GM23338 (cell line): ENCODE measurements around the gene CAD. TPM values are rescaled to one million over a fixed set of nuclear protein-coding genes. Genes with fewer than 3 reads are reported as not detected.

Experiments
- ATAC-seq: fragments of 200-7000 bp; cut with Tn5 transposase; 3 replicates; pipeline ENCODE4 v1.9.1; 2020
- DNase-seq: peaks from one replicate; pipeline ENCODE4 v3.0.0-alpha.2; 2015; ENCODE audit warnings: low spot score
- H2AFZ ChIP-seq: fragments of 200-600 bp; sonication (generic); 2 replicates; pipeline ENCODE4 v1.8.0; 2016; ENCODE audit warnings: antibody characterized with exemption, mild to moderate bottlenecking, moderate library complexity
- H3F3A ChIP-seq: fragments of 200-600 bp; sonication (generic); replicated peaks from 2 replicates; pipeline ENCODE4 v1.8.0; 2017; ENCODE audit warnings: antibody characterized with exemption, mixed run types, low read depth
- H3K27ac ChIP-seq: fragments of 200-600 bp; sonication (generic); 2 replicates; pipeline ENCODE4 v1.6.1; 2016; ENCODE audit warnings: low read depth
- H3K27me3 ChIP-seq: fragments of 200-600 bp; sonication (generic); 2 replicates; pipeline ENCODE4 v1.8.0; 2016; ENCODE audit warnings: mild to moderate bottlenecking, mixed run types, moderate library complexity; ENCODE audit not compliant: insufficient read depth
- H3K36me3 ChIP-seq: fragments of 200-600 bp; sonication (generic); 2 replicates; pipeline ENCODE4 v1.8.0; 2016; ENCODE audit warnings: mild to moderate bottlenecking; ENCODE audit not compliant: insufficient read depth
- H3K4me1 ChIP-seq: fragments of 200-600 bp; sonication (generic); 2 replicates; pipeline ENCODE4 v1.8.0; 2016; ENCODE audit warnings: mild to moderate bottlenecking, moderate library complexity; ENCODE audit not compliant: insufficient read depth
- H3K4me2 ChIP-seq: fragments of 200-600 bp; sonication (generic); 2 replicates; pipeline ENCODE4 v1.7.1; 2017; ENCODE audit warnings: mixed run types
- H3K4me3 ChIP-seq: fragments of 200-600 bp; sonication (generic); 2 replicates; pipeline ENCODE4 v1.6.1; 2016; ENCODE audit warnings: mixed run types
- H3K79me2 ChIP-seq: fragments of 200-600 bp; sonication (generic); replicated peaks from 2 replicates; pipeline ENCODE4 v1.8.0; 2017; ENCODE audit warnings: mild to moderate bottlenecking; ENCODE audit not compliant: insufficient read depth
- H3K9me2 ChIP-seq: fragments of 200-600 bp; sonication (generic); 2 replicates; pipeline ENCODE4 v1.8.0; 2017; ENCODE audit not compliant: insufficient read depth
- H4K20me1 ChIP-seq: fragments of 200-600 bp; sonication (generic); replicated peaks from 2 replicates; pipeline ENCODE4 v1.8.0; 2017; ENCODE audit warnings: mild to moderate bottlenecking; ENCODE audit not compliant: insufficient read depth
- H3K27ac Mint-ChIP-seq: 2 replicates; pipeline ENCODE4 v1.8.0; 2020; ENCODE audit warnings: inconsistent platforms, mild to moderate bottlenecking, moderate library complexity, mixed read lengths
- H3K27me3 Mint-ChIP-seq: 3 replicates; pipeline ENCODE4 v1.8.0; 2022; ENCODE audit warnings: low read depth, mild to moderate bottlenecking, moderate library complexity, mixed read lengths, inconsistent platforms; ENCODE audit not compliant: insufficient read depth, poor library complexity
- H3K36me3 Mint-ChIP-seq: 3 replicates; pipeline ENCODE4 v1.8.0; 2021; ENCODE audit warnings: low read depth, mild to moderate bottlenecking, inconsistent platforms, moderate library complexity, mixed read lengths
- H3K4me1 Mint-ChIP-seq: 3 replicates; pipeline ENCODE4 v1.8.0; 2020; ENCODE audit warnings: mild to moderate bottlenecking, inconsistent platforms, mixed read lengths
- H3K4me3 Mint-ChIP-seq: 3 replicates; pipeline ENCODE4 v1.8.0; 2021; ENCODE audit warnings: moderate library complexity, mild to moderate bottlenecking, inconsistent platforms, mixed read lengths
- H3K9me3 Mint-ChIP-seq: 3 replicates; pipeline ENCODE4 v1.8.0; 2020; ENCODE audit warnings: moderate library complexity, mild to moderate bottlenecking, inconsistent platforms, mixed read lengths
- STAT1 ChIP-seq: IDR thresholded peaks from one replicate; pipeline ENCODE4 v1.6.1; 2016; ENCODE audit warnings: antibody characterized with exemption; ENCODE audit not compliant: unreplicated experiment
- ZNF114 ChIP-seq: fragments of 250-450 bp; sonication (Bioruptor Pico); IDR thresholded peaks from 2 replicates; pipeline ENCODE4 v1.5.0; 2020; ENCODE audit warnings: mild to moderate bottlenecking, moderate library complexity
- ZNF331 ChIP-seq: fragments of 250-450 bp; sonication (Bioruptor Pico); IDR thresholded peaks from 2 replicates; pipeline ENCODE4 v1.5.0; 2020; ENCODE audit warnings: low read depth, mild to moderate bottlenecking, moderate library complexity
- polyA plus RNA-seq: library from polyadenylated mRNA; unstranded; fragments of >200 nt; fragmentation: Nextera tagmentation; extraction: Ambion mirVana; gene quantifications from 2 replicates; pipeline ENCODE4 v1.2.1, GENCODE V29; 2016
- total RNA-seq: library from RNA; depleted of rRNA; stranded (reverse); fragments of >200 nt; shearing (Covaris generic); gene quantifications from 2 replicates; pipeline ENCODE4 v1.2.3, GENCODE V29; 2014; rRNA removed
- TF ChIP-seq, protein P1 (sequence below): IDR thresholded peaks from one replicate; pipeline ENCODE4 v1.6.1; 2018; ENCODE audit warnings: antibody characterized with exemption; ENCODE audit not compliant: unreplicated experiment
- TF ChIP-seq, protein P2 (sequence below), 2 experiments: fragments of 200-600 bp in 1 of 2; sonication (generic) in 1 of 2; conservative IDR thresholded peaks; 2 replicates each; pipeline versions ENCODE4 v1.5.1 to v1.6.1; 2016 to 2017; ENCODE audit warnings: antibody characterized with exemption in 2 of 2, low read depth in 2 of 2, mild to moderate bottlenecking in 2 of 2, moderate library complexity in 1 of 2
- TF ChIP-seq, protein P3 (sequence below): IDR thresholded peaks from 2 replicates; pipeline ENCODE4 v1.6.1; 2016; ENCODE audit warnings: antibody characterized with exemption

The CAD gene
- total and polyA plus RNA-seq, 2 experiments from 2014 or later: 38.1 to 147 TPM

DNA sequence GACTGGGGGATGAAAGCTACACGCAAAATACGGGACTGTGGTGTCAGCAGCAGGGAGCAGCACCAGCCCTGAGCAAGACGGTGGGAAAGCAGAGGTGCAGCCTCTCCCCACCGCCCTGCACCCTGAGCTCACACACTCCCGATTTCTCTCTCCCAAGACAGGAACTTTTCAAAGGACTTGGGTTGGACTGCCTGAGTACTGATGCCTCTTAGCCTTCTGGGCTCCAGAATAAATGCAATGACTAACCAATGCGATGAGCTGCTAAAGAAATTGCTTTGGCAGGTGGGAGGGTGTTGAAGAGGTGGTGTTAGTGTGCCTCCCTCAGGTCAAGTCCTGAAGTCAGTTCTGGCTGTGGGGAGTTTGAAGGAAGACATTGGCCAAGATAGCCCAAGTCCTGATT is 74.7 kb downstream of the CAD start:
- Histone ChIP-seq H3K4me2 (no peak overlapping the region), H3K27ac (no peak overlapping the region), H3K27me3 (no peaks in the 10 kb centered on the region), H3K4me3 (no peak overlapping the region), H3K79me2 (no peaks in the 10 kb centered on the region), H2AFZ (peak overlapping the region; percentile 16; the same call in 1 of the 2 replicates), H3K9me2 (no peaks in the 10 kb centered on the region), H4K20me1 (no peaks in the 10 kb centered on the region), H3K36me3 (no peaks in the 10 kb centered on the region), H3K4me1 (peaks cover 8% of the 10 kb centered on the region), H3F3A (peaks cover under 1% of the 10 kb centered on the region; the same call in 1 of the 2 replicates)
- peak overlapping the region; percentile 6; the same call in 1 of the 3 replicates for H3K4me3 Mint-ChIP-seq
- H3K27ac Mint-ChIP-seq: peak overlapping the region; percentile 47; the same call in 1 of the 2 replicates
- no peaks in the 10 kb centered on the region for H3K36me3 Mint-ChIP-seq
- TF ChIP-seq, protein P1, sequence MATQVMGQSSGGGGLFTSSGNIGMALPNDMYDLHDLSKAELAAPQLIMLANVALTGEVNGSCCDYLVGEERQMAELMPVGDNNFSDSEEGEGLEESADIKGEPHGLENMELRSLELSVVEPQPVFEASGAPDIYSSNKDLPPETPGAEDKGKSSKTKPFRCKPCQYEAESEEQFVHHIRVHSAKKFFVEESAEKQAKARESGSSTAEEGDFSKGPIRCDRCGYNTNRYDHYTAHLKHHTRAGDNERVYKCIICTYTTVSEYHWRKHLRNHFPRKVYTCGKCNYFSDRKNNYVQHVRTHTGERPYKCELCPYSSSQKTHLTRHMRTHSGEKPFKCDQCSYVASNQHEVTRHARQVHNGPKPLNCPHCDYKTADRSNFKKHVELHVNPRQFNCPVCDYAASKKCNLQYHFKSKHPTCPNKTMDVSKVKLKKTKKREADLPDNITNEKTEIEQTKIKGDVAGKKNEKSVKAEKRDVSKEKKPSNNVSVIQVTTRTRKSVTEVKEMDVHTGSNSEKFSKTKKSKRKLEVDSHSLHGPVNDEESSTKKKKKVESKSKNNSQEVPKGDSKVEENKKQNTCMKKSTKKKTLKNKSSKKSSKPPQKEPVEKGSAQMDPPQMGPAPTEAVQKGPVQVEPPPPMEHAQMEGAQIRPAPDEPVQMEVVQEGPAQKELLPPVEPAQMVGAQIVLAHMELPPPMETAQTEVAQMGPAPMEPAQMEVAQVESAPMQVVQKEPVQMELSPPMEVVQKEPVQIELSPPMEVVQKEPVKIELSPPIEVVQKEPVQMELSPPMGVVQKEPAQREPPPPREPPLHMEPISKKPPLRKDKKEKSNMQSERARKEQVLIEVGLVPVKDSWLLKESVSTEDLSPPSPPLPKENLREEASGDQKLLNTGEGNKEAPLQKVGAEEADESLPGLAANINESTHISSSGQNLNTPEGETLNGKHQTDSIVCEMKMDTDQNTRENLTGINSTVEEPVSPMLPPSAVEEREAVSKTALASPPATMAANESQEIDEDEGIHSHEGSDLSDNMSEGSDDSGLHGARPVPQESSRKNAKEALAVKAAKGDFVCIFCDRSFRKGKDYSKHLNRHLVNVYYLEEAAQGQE: no peak
- TF ChIP-seq, protein P2, sequence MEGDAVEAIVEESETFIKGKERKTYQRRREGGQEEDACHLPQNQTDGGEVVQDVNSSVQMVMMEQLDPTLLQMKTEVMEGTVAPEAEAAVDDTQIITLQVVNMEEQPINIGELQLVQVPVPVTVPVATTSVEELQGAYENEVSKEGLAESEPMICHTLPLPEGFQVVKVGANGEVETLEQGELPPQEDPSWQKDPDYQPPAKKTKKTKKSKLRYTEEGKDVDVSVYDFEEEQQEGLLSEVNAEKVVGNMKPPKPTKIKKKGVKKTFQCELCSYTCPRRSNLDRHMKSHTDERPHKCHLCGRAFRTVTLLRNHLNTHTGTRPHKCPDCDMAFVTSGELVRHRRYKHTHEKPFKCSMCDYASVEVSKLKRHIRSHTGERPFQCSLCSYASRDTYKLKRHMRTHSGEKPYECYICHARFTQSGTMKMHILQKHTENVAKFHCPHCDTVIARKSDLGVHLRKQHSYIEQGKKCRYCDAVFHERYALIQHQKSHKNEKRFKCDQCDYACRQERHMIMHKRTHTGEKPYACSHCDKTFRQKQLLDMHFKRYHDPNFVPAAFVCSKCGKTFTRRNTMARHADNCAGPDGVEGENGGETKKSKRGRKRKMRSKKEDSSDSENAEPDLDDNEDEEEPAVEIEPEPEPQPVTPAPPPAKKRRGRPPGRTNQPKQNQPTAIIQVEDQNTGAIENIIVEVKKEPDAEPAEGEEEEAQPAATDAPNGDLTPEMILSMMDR (conservative IDR thresholded peaks at IDR 0.05; ENCODE audit: low read depth in 2 of 2): peak; percentile 65 to 86
- TF ChIP-seq ZNF114 (CRISPR knock-in tag) (no peak), ZNF331 (CRISPR knock-in tag) (no peak), STAT1 (no peak)
- TF ChIP-seq, protein P3, sequence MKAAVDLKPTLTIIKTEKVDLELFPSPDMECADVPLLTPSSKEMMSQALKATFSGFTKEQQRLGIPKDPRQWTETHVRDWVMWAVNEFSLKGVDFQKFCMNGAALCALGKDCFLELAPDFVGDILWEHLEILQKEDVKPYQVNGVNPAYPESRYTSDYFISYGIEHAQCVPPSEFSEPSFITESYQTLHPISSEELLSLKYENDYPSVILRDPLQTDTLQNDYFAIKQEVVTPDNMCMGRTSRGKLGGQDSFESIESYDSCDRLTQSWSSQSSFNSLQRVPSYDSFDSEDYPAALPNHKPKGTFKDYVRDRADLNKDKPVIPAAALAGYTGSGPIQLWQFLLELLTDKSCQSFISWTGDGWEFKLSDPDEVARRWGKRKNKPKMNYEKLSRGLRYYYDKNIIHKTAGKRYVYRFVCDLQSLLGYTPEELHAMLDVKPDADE: no peak
- DNase-seq: peak; percentile 77
- peaks cover 15% of the 10 kb centered on the region for H3K4me1 Mint-ChIP-seq
- H3K9me3 Mint-ChIP-seq: no peaks in the 10 kb centered on the region
- H3K27me3 Mint-ChIP-seq: peaks cover 2% of the 10 kb centered on the region
- ATAC-seq: peak; percentile 95

Other genes starting within 250 kb of the CAD start
- 3.7 and 4.5 TPM in 2 replicates for gene MAPRE3, start 246.7 kb upstream of the CAD start, total RNA-seq
- 3.3 and 3.5 TPM in 2 replicates for gene MAPRE3, start 246.7 kb upstream of the CAD start, polyA plus RNA-seq
- 34.2 and 36.5 TPM in 2 replicates for gene TMEM214, start 184.4 kb upstream of the CAD start, total RNA-seq
- 16.2 and 18.4 TPM in 2 replicates for gene TMEM214, start 184.4 kb upstream of the CAD start, polyA plus RNA-seq
- gene AGBL5, start 165.7 kb upstream of the CAD start, total RNA-seq: 31.3 and 32.9 TPM in 2 replicates
- 17.9 and 18.5 TPM in 2 replicates for gene AGBL5, start 165.7 kb upstream of the CAD start, polyA plus RNA-seq
- 155 and 226 TPM in 2 replicates for gene OST4, start 145.7 kb upstream of the CAD start, total RNA-seq
- 568 and 617 TPM in 2 replicates for gene OST4, start 145.7 kb upstream of the CAD start, polyA plus RNA-seq
- 4.8 and 15.4 TPM in 2 replicates for gene EMILIN1, start 138.8 kb upstream of the CAD start, total RNA-seq
- gene EMILIN1, start 138.8 kb upstream of the CAD start, polyA plus RNA-seq: 3.2 and 4.5 TPM in 2 replicates
- gene KHK, start 130.6 kb upstream of the CAD start, total RNA-seq: 8.8 and 9.7 TPM in 2 replicates
- 8.4 and 9.7 TPM in 2 replicates for gene KHK, start 130.6 kb upstream of the CAD start, polyA plus RNA-seq
- gene CGREF1, start 98.2 kb upstream of the CAD start, total RNA-seq: 2.3 and 4.1 TPM in 2 replicates
- 3.5 and 4.5 TPM in 2 replicates for gene CGREF1, start 98.2 kb upstream of the CAD start, polyA plus RNA-seq
- 0.19 and 0.38 TPM in 2 replicates for gene ABHD1, start 93.6 kb upstream of the CAD start, total RNA-seq
- gene ABHD1, start 93.6 kb upstream of the CAD start, polyA plus RNA-seq: 0.55 and 0.66 TPM in 2 replicates
- 65.9 and 79.7 TPM in 2 replicates for gene PREB, start 82.7 kb upstream of the CAD start, total RNA-seq
- gene PREB, start 82.7 kb upstream of the CAD start, polyA plus RNA-seq: 39.0 and 41.2 TPM in 2 replicates
- gene PRR30, start 78.0 kb upstream of the CAD start, total RNA-seq: not detected in 2 replicates
- gene PRR30, start 78.0 kb upstream of the CAD start, polyA plus RNA-seq: not detected in 2 replicates
- 0.07 TPM in 1 of 2 replicates, not detected in the other for gene TCF23, start 68.4 kb upstream of the CAD start, total RNA-seq
- 0.03 TPM in 1 of 2 replicates, not detected in the other for gene TCF23, start 68.4 kb upstream of the CAD start, polyA plus RNA-seq
- gene ATRAID, start 5.3 kb upstream of the CAD start, total RNA-seq: 98.3 and 129 TPM in 2 replicates
- 154 and 164 TPM in 2 replicates for gene ATRAID, start 5.3 kb upstream of the CAD start, polyA plus RNA-seq
- 138 and 153 TPM in 2 replicates for gene SLC5A6, start 5.1 kb upstream of the CAD start, total RNA-seq
- 41.0 and 44.3 TPM in 2 replicates for gene SLC5A6, start 5.1 kb upstream of the CAD start, polyA plus RNA-seq
- gene SLC30A3, start 45.7 kb downstream of the CAD start, total RNA-seq: 5.1 and 8.3 TPM in 2 replicates
- gene SLC30A3, start 45.7 kb downstream of the CAD start, polyA plus RNA-seq: 4.1 and 6.0 TPM in 2 replicates
- 0.39 and 0.59 TPM in 2 replicates for gene DNAJC5G, start 58.1 kb downstream of the CAD start, total RNA-seq
- not detected in 2 replicates for gene DNAJC5G, start 58.1 kb downstream of the CAD start, polyA plus RNA-seq
- gene TRIM54, start 65.1 kb downstream of the CAD start, total RNA-seq: 3.3 and 4.5 TPM in 2 replicates
- gene TRIM54, start 65.1 kb downstream of the CAD start, polyA plus RNA-seq: 1.6 and 3.4 TPM in 2 replicates
- gene UCN, start 91.1 kb downstream of the CAD start, total RNA-seq: 0.59 TPM in 1 of 2 replicates, not detected in the other
- 0.30 and 0.99 TPM in 2 replicates for gene UCN, start 91.1 kb downstream of the CAD start, polyA plus RNA-seq
- 52.5 and 68.9 TPM in 2 replicates for gene MPV17, start 105.7 kb downstream of the CAD start, total RNA-seq
- 93.1 and 94.2 TPM in 2 replicates for gene MPV17, start 105.7 kb downstream of the CAD start, polyA plus RNA-seq
- gene GTF3C2, start 139.4 kb downstream of the CAD start, total RNA-seq: 110 and 118 TPM in 2 replicates
- gene GTF3C2, start 139.4 kb downstream of the CAD start, polyA plus RNA-seq: 69.1 and 81.7 TPM in 2 replicates
- gene EIF2B4, start 153.0 kb downstream of the CAD start, total RNA-seq: 43.9 and 51.4 TPM in 2 replicates
- 64.0 and 64.4 TPM in 2 replicates for gene EIF2B4, start 153.0 kb downstream of the CAD start, polyA plus RNA-seq
- gene SNX17, start 153.2 kb downstream of the CAD start, total RNA-seq: 58.0 and 66.2 TPM in 2 replicates
- gene SNX17, start 153.2 kb downstream of the CAD start, polyA plus RNA-seq: 32.6 and 34.0 TPM in 2 replicates
- gene ZNF513, start 163.4 kb downstream of the CAD start, total RNA-seq: 13.2 and 13.4 TPM in 2 replicates
- 10.4 and 11.3 TPM in 2 replicates for gene ZNF513, start 163.4 kb downstream of the CAD start, polyA plus RNA-seq
- gene PPM1G, start 192.2 kb downstream of the CAD start, total RNA-seq: 178 and 183 TPM in 2 replicates
- 201 and 211 TPM in 2 replicates for gene PPM1G, start 192.2 kb downstream of the CAD start, polyA plus RNA-seq
- 118 and 128 TPM in 2 replicates for gene NRBP1, start 211.3 kb downstream of the CAD start, total RNA-seq
- gene NRBP1, start 211.3 kb downstream of the CAD start, polyA plus RNA-seq: 73.4 and 75.0 TPM in 2 replicates
- 6.6 and 15.8 TPM in 2 replicates for gene KRTCAP3, start 225.0 kb downstream of the CAD start, total RNA-seq
- 51.2 and 52.4 TPM in 2 replicates for gene KRTCAP3, start 225.0 kb downstream of the CAD start, polyA plus RNA-seq